ENCODE results near the gene IRF4. TPM values are rescaled to one million over a fixed set of nuclear protein-coding genes. Genes with fewer than 3 reads are reported as not detected.

IRF4 gene
- total RNA-seq, 1 experiment from 2014 or later, result 0.37 TPM

DNA sequence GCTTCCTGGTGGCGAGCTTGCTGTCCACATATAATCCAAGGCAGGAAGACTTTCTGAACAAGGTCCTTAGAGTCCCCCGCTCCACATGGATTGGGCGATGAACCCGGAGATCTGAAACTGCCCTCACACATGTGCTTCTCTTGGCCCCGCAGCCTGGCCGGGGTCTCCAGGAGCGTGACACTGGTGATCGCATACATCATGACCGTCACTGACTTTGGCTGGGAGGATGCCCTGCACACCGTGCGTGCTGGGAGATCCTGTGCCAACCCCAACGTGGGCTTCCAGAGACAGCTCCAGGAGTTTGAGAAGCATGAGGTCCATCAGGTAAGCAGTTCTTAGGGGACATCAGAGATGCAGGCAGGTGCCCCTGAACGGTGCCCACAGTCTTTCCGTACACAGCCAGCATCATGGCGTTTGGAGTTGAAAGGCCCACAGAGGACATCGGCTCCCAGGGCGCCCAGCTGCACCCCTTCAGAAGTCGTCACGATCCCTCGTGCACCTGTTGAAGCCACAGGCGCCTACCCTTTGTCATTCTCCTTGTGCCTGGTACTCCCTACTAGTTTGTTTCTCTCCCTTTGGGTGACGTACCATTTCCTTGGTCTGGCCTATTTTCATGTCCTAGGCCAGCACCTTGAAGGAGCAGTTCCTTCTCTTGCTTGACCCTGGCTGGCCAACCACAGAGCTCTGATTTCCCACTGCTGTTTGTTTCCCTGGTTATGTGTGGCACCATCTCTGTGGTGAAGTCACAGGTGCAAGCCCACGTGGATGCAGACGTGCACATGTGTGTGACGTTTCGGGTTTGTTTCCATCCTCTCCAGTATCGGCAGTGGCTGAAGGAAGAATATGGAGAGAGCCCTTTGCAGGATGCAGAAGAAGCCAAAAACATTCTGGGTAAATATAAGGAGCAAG, 43.3 kb upstream of the IRF4 start:
- no peaks in the 10 kb centered on the region for H3K27me3 ChIP-seq (replicated peaks; ENCODE audit: insufficient read depth, low read depth, low read length, poor library complexity)
- no TSS peak for BruUV-seq (replicated peaks)
- H3K27ac ChIP-seq (ENCODE audit: low read depth, low read length, poor library complexity, severe bottlenecking), result no peak overlapping the region
- no peak overlapping the region for H3K4me3 ChIP-seq (ENCODE audit: low read depth, low read length, poor library complexity, severe bottlenecking)
- ChIA-PET CTCF (no interaction called here), POLR2A (ENCODE audit: low non-redundant PET) (no interaction called here)
- TF ChIP-seq, protein P1, sequence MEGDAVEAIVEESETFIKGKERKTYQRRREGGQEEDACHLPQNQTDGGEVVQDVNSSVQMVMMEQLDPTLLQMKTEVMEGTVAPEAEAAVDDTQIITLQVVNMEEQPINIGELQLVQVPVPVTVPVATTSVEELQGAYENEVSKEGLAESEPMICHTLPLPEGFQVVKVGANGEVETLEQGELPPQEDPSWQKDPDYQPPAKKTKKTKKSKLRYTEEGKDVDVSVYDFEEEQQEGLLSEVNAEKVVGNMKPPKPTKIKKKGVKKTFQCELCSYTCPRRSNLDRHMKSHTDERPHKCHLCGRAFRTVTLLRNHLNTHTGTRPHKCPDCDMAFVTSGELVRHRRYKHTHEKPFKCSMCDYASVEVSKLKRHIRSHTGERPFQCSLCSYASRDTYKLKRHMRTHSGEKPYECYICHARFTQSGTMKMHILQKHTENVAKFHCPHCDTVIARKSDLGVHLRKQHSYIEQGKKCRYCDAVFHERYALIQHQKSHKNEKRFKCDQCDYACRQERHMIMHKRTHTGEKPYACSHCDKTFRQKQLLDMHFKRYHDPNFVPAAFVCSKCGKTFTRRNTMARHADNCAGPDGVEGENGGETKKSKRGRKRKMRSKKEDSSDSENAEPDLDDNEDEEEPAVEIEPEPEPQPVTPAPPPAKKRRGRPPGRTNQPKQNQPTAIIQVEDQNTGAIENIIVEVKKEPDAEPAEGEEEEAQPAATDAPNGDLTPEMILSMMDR (conservative IDR thresholded peaks at IDR 0.05; ENCODE audit: low read depth, low read length), result no peak
- no peak for TF ChIP-seq EZH2 (IDR thresholded peaks at IDR 0.05; ENCODE audit: borderline replicate concordance, low read depth, low read length, poor library complexity, severe bottlenecking)
- peaks cover 11% of the 10 kb centered on the region for H3K9me3 ChIP-seq (ENCODE audit: low read depth, low read length, poor library complexity, severe bottlenecking)
- H3K36me3 ChIP-seq (ENCODE audit: insufficient read depth, low read length, poor library complexity, severe bottlenecking), result no peaks in the 10 kb centered on the region
- DNase-seq (ENCODE audit: low spot score), result no peak
- no peaks in the 10 kb centered on the region for H3K4me1 ChIP-seq (ENCODE audit: insufficient read depth, low read length, poor library complexity, severe bottlenecking)
- intact Hi-C loops (cut with micrococcal nuclease; ENCODE audit: unreplicated experiment), result no loop called here

DNA sequence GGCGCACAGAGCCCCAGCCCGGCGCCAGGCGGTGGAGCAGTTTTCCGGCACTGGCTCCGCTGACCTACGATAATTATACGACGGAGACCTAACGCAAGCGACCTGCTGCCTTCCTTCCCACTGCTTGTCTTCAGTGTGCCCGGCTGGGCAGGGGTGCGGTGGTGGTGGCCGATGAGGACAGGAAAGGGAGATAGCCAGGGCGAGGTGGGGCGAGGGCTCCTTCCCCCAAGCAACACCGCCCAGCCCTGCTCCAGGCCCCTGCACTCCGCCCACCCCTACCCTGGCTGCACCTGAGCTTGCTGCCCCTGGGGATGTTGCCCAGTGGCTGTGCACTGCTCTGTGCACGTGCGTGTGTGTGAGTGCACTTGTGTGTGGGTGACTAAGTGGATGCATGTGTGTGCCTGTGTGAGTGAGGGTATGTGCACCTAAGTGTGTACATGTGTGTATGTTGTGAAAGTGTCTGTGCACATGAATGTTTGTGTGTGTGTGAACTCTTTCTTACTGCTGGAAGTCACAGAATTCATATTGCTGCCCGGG, 42.6 kb upstream of the IRF4 start:
- no peaks in the 10 kb centered on the region for H3K36me3 ChIP-seq (ENCODE audit: insufficient read depth, low read length, poor library complexity, severe bottlenecking)
- intact Hi-C loops (cut with micrococcal nuclease; ENCODE audit: unreplicated experiment), result no loop called here
- H3K27me3 ChIP-seq (replicated peaks; ENCODE audit: insufficient read depth, low read depth, low read length, poor library complexity), result no peaks in the 10 kb centered on the region
- DNase-seq (ENCODE audit: low spot score), result no peak
- ChIA-PET CTCF (no interaction called here), POLR2A (ENCODE audit: low non-redundant PET) (no interaction called here)
- no peak overlapping the region for H3K4me3 ChIP-seq (ENCODE audit: low read depth, low read length, poor library complexity, severe bottlenecking)
- H3K4me1 ChIP-seq (ENCODE audit: insufficient read depth, low read length, poor library complexity, severe bottlenecking), result no peaks in the 10 kb centered on the region
- H3K9me3 ChIP-seq (ENCODE audit: low read depth, low read length, poor library complexity, severe bottlenecking), result peaks cover 6% of the 10 kb centered on the region
- TF ChIP-seq, protein P1 (conservative IDR thresholded peaks at IDR 0.05; ENCODE audit: low read depth, low read length), result no peak
- no peak for TF ChIP-seq EZH2 (IDR thresholded peaks at IDR 0.05; ENCODE audit: borderline replicate concordance, low read depth, low read length, poor library complexity, severe bottlenecking)
- BruUV-seq (replicated peaks), result no TSS peak
- no peak overlapping the region for H3K27ac ChIP-seq (ENCODE audit: low read depth, low read length, poor library complexity, severe bottlenecking)

DNA sequence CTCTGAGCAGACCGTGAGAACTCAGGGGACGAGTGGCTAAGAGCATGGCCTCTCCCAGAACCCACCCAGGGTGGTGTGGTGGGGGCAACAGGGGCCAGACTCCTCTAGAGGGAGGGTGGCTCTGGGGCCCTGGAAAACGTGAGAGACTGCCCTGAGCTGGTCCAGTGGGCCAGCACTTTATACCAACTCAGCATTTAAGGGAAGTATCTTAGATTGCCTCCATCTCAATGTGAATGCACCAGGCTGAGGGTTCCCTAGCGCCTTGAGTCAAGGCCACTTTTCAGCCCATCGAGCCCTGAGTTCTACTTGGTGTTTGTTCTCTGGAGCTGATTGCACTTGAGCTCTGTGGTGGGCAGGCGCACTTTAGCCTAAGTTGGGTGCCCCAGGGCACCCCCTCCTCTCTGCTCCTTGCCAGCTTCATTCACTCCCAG, 42.0 kb upstream of the IRF4 start:
- Histone ChIP-seq H3K27ac (ENCODE audit: low read depth, low read length, poor library complexity, severe bottlenecking) (no peak overlapping the region), H3K4me3 (ENCODE audit: low read depth, low read length, poor library complexity, severe bottlenecking) (no peak overlapping the region), H3K27me3 (replicated peaks; ENCODE audit: insufficient read depth, low read depth, low read length, poor library complexity) (no peaks in the 10 kb centered on the region), H3K36me3 (ENCODE audit: insufficient read depth, low read length, poor library complexity, severe bottlenecking) (no peaks in the 10 kb centered on the region), H3K4me1 (ENCODE audit: insufficient read depth, low read length, poor library complexity, severe bottlenecking) (no peaks in the 10 kb centered on the region), H3K9me3 (ENCODE audit: low read depth, low read length, poor library complexity, severe bottlenecking) (peaks cover 6% of the 10 kb centered on the region)
- ChIA-PET POLR2A (ENCODE audit: low non-redundant PET) (no interaction called here), CTCF (no interaction called here)
- no TSS peak for BruUV-seq (replicated peaks)
- no peak for DNase-seq (ENCODE audit: low spot score)
- TF ChIP-seq, protein P1 (conservative IDR thresholded peaks at IDR 0.05; ENCODE audit: low read depth, low read length), result no peak
- TF ChIP-seq EZH2 (IDR thresholded peaks at IDR 0.05; ENCODE audit: borderline replicate concordance, low read depth, low read length, poor library complexity, severe bottlenecking), result no peak
- intact Hi-C loops (cut with micrococcal nuclease; ENCODE audit: unreplicated experiment), result no loop called here

Data from A673 (cell line).